Testis (tissue), 2 donors: ENCODE measurements around the gene UBE2M.

Experiments used
- CTCF ChIP-seq, 3 experiments: fragments of 450-650 bp in 2 of 3; fragments of 200-600 bp in 1 of 3; sonication (generic) in 1 of 3; IDR thresholded peaks; one replicate each; pipeline ENCODE4 v1.5.1; 2016 to 2019; ENCODE audit warnings: antibody characterized with exemption in 3 of 3, mild to moderate bottlenecking in 2 of 3, moderate library complexity in 1 of 3
- POLR2A ChIP-seq: fragments of 450-650 bp; IDR thresholded peaks from one replicate; pipeline ENCODE4 v1.6.1; 2017; ENCODE audit warnings: antibody characterized with exemption, mild to moderate bottlenecking, moderate library complexity

GRCh38 chr19:58569191-58569942 lies 11.0 kb upstream of the UBE2M start:
- TF ChIP-seq CTCF (IDR thresholded peaks at IDR 0.05) (no peak), POLR2A (no peak)
